Glomerular visceral epithelial cell (primary cell): ENCODE data around the gene SNHG17.
"Not testable (repeated sequence)": the region's sequence is repeated elsewhere in the genome, so short reads cannot be mapped to it uniquely, and the experiment has no call there.

Source experiments
- DNase-seq: peaks from one replicate; pipeline ENCODE4 v3.0.0-alpha.2; 2016; ENCODE audit errors: extremely low spot score

The SNHG17 gene

DNA sequence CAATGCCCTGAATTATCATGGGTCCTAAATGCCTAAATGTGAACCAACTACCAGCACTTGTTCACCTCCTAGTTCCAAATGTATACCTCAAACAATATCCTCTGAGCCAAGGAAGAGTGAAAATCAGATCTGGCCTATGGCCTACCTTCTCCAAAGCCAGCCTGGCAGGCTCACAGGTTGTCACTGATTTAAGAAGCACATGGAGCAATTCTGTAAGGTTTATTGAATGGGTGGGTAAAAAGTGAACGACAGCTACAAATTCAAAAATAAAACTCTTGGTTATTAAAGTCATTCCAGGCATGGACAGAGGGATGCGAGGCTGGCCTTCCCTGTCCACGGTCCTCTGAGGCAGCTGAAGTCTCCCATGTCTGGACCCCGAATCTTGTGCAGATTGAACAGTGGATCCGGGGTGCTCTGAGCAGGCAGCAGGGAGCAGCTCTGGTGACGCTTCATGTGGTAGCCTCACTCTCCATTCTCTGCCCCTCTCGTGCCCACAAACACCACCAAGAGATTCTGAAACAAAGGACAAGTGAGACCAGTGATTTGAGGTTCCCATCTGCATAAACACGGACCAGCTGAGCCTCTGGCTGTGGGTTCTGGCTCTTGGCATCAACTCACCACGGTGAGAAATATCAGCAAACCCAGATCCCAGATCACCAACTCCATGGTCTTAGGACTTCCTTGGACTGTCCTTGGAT lies 14.6 kb downstream of the SNHG17 start:
- DNase-seq = no peak

DNA sequence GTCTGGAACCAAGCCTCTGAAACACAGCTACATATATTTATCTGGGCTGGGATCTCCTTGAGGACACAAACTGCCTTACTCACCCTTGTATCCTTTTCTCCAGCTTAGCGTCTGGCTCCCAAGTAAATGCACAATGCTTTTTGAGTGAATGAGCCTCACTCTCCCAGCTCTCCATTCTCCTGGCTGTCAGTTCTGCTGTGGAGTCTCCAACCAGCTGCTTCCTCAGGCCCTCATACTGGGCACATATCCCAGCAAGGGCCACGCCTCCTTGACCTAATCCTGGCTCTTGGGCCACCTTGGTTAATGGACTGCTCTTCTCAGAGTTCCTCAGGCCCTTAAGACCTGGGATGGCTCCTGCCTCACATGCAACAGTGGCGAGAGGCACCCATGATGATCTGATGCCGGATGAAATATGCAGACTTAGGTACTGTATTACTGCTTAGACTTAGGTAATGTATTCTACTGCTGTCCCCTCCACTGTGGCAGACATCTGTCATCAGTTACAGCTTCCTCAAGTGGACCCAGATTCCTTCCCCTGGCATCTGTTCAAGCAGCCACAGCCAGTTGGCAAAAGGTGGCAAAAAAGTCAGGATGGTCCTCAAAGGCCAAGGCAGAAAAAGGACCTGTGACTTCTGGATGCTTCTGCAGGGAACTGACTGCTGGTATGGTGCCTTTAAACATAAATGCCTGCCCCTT lies 16.5 kb downstream of the SNHG17 start:
- peak; percentile 36 for DNase-seq

DNA sequence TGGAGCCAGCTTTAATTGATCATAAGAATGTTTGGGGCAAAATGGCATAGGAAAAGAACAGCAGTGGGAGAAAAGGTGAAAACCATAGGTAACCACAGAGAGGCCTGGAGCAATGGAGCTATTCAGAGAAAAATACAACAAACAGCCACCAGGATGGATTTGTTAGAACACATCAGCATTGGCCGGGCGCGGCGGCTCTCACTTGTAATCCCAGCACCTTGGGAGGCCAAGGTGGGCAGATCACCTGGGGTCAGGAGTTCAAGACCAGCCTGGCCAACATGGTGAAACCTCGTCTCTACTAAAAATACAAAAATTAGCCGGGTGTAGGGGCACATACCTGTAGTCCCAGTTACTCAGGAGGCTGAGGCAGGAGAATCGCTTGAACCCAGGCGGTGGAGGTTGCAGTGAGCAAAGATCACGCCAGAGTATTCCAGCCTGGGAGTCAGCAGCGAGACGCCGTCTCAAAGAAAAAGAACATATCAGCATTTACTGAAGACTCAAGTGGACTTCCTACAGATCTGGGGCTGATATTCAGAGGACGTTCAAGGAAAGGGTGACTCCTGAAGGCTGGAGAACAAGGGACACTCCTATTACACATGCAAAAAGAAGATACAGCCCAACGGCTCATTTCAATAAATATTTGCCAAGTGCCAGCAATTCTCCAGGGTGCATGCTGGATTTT lies 20.2 kb downstream of the SNHG17 start:
- no peak for DNase-seq

DNA sequence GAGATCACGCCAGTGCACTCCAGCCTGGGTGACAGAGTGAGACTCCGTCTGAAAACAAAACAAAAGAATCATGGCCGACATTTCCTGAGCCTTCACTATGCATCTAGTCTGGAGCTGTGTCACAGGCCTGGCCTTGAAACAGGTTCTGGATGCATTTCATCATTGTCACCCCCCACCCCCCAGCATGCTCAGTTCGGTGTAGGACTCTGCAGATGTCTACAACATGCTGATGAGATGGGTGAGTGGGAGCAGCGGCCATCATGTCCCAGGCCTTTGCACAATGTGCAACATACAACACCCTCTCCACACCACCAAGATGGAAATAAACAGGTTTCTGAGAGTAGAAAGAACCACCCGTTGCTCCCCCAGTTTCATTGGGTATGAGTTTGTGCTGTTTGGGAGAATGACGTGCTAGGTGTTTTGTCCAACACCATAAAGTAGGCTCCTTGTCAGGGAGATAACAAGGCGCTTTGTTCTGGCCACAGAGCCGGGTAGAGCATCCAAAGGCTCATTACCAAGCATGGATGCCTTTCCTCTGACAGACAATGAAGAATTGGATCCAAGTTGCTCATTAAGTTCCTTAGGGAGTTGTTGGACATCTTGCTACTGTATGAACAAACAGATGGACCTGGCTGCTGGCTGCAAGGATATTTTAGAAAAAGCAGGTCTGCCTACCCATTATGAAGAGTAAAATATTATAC lies 22.1 kb downstream of the SNHG17 start:
- no peak for DNase-seq

DNA sequence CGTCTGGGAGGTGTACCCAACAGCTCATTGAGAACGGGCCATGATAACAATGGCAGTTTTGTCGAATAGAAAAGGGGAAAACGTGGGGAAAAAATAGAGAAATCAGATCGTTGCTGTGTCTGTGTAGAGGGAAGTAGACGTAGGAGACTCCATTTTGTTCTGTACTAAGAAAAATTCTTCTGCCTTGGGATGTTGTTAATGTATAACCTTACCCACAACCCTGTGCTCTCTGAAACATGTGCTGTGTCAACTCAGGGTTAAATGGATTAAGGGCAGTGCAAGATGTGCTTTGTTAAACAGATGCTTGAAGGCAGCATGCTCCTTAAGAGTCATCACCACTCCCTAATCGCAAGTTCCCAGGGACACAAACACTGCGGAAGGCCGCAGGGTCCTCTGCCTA lies 27.3 kb downstream of the SNHG17 start:
- DNase-seq = not testable (repeated sequence)

DNA sequence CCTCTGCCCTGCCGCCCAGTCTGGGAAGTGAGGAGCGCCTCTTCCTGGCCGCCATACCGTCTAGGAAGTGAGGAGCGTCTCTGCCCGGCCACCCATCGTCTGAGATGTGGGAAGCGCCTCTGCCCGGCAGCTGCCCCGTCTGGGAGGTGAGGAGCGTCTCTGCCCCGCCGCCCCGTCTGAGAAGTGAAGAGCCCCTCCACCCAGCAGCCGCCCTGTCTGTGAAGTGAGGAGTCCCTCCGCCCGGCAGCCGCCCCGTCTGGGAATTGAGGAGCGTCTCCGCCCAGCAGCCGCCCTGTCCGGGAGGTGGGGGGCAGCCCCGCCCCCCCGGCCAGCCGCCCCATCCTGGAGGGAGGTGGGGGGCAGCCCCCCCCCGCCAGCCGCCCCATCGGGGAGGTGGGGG lies 27.8 kb downstream of the SNHG17 start:
- no peak for DNase-seq

DNA sequence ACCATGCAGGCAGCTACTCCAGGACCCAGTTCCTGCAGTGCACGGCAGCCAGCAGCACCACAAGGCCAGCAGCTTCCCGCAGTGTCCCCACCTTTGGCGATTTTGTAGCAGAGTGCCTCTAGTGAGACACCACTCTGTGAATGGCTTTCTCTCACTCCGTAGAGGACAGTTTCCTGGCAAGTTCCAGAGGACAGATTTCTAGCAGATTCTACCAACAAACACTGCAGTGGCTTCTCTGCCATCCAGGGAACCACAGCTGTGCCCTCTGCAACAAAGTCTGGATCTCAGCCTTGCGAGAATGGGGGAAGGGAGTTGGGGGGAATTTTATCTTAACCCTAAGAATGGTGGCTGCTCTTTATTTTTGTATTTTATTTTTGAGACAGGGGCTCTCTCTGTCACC lies 28.7 kb downstream of the SNHG17 start:
- DNase-seq = no peak

DNA sequence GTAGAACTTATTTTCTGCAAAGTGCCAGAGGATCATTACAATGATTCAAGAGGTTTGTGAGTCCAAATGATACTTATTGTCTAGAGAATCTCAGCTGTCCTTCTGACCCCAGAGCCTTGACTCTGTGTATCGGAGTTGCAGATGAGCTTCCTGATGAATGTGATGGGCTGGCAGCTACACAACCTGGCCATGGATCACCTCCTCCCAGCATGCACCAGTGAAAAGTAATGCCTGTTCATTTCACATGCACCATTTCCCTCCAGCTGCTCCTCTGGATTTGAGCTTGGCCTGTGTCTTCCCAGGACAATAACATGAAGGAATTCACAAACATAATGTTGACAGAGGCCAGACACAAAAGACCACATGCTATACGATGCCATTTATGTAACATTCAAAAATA lies 30.0 kb downstream of the SNHG17 start:
- DNase-seq = no peak

DNA sequence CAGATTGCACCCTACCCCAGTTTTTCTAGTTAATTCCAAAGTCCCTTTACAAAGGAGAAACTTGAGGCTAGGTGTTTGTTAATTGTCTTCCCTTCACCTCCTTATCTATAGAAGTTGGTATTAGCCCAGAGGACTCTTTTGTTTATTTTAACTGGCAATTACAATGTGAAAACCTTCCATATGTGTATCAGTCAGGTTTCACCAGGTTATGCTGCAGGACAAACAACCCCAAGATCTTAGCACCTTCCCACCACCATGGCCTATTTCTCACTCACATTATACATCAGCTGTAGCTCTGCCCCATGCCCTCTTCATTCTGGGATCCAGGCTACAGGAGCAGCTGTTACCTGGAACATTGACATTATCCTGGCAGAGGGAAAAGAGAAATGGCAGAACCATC lies 31.1 kb downstream of the SNHG17 start:
- DNase-seq = no peak

DNA sequence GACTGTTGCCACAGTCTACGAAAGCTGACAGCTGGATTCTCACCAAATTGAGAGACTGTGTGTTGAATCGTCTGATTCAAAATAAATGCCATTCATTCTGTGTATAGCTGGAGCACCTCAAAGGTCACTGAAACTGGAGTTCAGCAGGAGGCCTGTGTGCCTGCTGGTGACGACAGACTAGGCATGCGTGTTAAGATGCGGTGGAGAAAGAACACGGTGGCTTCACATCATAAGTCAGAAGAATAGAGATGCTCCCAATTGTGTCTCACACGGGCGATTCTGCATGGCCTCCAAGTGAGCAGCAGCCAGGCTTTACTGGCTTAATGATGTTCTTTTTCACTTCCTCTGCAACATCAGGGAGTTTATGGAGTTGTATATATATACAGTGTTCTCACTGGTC lies 32.3 kb downstream of the SNHG17 start:
- DNase-seq = no peak

DNA sequence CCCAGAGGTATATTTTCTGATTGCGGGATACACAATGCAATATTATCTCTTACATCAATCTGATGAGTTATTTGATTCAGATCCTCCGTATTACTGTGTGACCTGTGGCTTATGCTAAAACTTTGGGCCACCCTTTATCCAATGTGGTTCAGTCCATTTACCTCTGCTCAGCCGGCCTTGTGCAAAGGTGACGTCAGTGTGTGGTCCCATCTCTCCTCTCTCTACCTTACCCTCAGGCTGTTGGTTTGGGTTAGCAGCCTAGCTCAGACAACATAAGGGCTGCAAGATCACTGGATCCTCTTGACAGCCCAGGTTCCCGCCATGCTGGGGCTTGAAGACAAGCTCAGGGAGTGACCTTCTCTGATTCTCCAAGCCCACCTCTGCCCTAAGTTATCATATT lies 33.0 kb downstream of the SNHG17 start:
- no peak for DNase-seq

DNA sequence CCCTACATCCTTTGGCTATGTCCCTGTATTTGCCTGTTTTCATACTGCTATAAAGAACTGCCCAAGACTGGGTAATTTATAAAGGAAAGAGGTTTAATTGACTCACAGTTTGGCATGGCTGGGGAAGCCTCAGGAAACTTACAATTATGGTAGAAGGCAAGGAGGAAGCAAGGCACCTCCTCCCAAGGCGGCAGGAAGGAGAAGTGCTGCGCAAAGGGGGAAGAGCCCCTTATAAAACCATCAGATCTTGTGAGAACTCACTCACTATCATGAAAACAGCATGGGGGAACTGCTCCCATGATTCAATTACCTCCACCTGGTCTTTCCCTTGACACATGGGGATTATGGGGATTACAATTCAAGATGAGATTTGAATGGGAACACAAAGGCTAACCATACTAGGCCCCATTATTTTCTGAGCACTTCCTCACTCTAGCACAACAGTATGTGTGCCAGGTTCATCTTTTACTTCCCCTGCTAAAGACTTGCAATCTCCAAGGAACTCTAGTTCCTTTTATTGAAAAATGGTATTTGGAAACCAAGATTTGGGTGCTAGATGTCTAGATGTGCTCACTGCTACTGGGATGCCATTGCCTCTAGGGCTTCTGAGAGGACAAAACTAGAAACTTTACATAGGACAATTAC lies 39.3 kb downstream of the SNHG17 start:
- DNase-seq = not testable (repeated sequence)

DNA sequence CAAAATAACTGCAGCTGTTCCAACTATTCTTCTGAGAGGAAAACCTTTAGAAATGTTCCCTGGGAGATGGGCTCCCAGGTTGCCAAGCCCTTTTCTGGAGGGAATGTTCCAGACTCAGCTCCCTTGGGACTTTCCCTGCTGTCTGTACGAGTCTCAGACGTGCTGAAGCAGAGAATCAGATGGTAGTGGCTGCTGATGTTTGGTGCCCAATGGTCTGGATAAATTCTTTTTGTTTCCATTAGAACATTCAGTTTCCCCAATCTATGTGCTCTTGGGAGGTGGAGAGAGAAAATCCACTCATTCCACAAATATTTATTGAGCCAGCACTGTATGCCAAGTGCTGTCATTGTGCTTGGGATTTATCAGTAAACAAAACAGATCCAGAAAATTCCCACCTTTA lies 40.0 kb downstream of the SNHG17 start:
- DNase-seq = no peak

DNA sequence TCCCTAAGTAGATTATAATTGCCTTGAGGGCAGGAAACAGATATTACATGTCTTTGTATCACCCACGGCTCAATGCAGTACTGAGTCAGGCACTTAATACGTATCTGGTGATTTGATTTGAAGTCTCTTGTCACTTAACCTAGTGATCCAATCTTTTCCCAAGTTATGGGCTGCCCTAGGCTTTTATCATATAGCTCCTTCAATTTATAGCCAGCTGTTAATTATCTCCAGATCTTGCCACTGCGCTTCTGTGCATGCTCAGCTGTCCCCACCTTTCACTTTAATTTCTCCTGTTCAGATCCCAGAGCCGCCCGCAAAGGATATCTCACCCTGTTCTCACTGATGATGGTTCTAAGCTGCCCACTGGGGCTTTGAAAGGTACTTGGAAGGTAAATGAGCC lies 41.9 kb downstream of the SNHG17 start:
- no peak for DNase-seq

DNA sequence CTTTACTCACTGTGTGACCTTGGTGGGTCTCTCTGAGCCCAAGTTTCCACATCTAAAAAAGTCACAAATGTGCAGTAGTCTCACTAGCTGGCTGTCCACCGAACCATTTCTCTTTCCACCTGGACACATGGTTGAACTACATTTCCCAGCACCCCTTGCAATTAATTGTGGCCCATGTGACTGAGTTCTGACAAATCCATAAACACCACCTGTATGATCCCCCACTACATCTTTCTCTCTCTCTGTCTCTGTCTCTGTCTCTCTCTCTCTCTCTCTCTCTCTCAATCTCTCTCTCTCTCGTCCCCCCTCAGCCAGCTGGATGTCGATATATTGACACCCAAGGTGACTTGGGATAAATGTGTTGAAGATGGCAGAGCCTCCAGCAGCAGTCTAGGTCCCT lies 42.8 kb downstream of the SNHG17 start:
- no peak for DNase-seq

DNA sequence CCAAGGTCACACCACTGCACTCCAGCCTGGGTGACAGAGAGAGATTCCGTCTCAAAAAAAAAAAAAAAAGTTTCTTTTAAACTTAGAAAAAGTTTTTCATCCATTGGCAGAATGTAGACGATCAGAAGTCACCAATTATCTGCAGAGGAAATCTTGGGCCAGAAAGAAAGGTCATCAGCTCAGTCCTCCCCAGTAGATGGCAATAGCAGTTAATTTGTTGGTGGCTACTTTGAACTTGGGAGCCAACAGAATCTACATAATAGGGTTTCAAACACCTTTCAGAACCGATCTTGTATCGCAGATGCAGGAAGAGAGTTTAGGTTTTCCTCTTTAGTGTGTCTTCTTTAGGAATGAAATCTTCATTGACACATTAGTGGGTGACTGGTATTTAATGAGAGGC lies 47.2 kb downstream of the SNHG17 start:
- DNase-seq = no peak

DNA sequence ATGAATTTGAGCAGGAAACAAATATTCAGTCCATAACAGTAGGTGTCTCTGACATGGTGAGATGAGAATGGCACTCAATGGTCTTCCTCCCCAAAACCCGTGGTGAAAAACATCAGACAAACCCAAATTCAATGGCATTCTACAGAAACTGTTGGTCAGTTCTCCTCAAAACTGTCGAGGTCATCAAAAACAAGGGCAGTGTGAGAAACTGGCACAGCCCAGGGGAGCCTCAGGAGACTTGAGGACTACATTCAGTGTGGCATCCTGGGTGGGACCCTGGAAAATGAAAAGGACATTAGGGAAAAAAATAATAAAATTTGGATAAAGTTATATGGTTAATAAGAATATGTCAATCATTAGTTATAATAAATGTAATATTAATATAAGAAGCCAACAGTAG lies 48.3 kb downstream of the SNHG17 start:
- no peak for DNase-seq

DNA sequence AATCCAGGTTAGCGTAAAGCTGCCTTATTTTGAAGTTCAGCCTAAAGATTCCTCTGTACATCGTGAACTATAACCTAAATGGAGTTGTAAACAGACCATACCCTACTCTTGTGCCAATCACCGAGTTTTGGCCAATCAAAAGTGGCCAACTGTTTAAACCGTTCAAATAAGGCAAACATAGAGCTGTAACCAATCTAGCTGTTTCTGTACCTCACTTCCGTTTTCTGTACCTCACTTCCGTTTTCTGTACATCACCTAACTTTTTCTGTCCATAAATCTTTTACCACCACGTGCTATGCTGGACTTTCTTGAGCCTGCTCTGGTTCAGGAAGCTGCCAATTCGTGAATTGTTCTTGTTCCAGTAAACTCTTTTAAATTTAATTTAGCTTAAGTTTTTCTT lies 49.1 kb downstream of the SNHG17 start:
- no peak for DNase-seq

DNA sequence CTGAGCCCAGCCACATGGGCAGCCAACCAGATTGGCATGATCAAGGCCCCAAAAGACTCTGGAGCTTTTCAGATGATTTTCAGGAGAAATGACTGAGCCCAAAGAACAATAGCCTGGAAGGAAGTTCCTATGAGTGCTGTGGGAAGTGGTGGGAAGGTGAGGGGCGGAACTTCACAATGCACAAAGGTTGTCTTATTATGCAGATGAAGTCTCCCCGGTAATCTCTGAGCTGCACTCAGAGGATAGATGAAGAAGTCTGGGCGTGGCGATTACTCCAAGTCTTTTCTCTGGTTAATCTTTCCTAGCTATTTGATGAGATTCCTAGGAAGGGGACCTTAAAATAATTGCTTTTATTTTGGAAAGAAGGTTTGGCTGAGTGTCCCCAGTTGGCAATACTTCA lies 52.0 kb downstream of the SNHG17 start:
- DNase-seq = no peak

DNA sequence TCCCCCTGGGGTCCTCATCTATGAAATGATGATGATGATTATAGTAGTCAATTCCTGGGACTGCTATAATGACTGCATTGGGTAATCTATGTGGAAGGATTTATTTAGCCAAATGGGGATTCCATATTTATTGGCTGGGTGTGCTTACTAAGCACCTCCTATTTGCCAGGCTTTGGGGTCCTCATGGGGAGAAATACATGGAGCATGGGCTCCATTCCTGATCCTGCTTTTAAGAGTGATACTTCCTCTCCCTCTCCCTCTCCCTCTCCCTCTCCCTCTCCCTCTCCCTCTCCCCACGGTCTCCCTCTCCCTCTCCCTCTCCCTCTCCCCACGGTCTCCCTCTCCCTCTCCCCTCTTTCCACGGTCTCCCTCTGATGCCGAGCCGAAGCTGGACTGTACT lies 57.3 kb downstream of the SNHG17 start:
- DNase-seq = not testable (repeated sequence)

DNA sequence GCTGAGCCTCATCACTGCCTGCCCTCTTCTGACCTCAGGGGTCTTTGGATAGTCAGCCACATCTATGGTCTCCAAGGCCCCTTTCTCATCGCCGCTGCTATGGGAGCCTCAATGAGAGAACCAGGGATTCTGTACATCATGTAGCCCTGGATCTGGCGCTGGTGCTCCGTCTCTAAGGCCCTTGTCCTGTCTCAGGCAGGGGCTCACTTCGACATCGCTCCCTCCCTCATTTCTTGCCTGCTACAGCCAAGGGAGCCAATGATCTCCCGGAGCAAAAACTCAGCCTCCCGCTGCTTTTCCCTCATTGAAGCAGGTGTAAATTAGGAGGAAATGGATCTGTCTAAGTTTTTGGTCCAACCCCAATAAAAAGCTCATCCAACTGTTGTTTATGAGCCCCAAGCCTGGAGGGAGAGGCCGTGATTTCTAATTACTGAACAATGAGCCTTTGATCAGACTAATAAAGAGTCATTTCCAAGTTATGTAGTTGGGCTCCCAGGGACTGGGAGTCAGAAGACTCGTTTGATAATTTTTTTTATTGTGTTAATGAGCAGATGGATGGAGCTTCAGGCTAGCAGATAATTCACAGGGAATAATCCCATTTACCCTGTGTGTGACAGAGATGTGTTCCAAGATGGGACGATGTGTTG lies 58.0 kb downstream of the SNHG17 start:
- DNase-seq = no peak

DNA sequence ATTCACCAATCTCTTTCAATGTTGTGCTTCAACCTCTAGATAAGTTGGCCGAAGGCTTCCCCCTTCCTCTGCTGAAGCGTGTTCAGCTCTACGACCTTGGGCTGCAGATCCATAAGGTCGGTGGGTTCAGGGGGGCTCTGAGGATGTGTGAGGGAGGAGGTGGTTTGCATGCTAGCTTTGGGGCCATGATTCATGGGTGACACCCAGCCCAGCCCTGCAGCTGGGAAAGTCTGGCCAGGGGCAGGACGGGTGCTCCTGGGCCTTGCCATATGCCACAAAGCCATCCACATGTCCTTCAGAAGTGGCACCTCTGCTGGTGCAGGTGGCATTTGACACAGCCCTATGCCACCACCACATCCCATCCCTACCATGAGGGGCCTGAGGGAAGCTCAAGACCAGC lies 61.2 kb downstream of the SNHG17 start:
- no peak for DNase-seq
